Urothelium cell line (cell line): ENCODE measurements around the gene POLG.

ENCODE experiments used
- DNase-seq: peaks from one replicate; pipeline ENCODE4 v3.0.0; 2011; ENCODE audit warnings: low spot score, mixed read lengths
- FAIRE-seq: peaks from 2 replicates; lab custom pipeline; 2011; peaks lifted over from hg19 to GRCh38; lab: Jason Lieb, UNC

The POLG gene

GRCh38 chr15:89328398-89329254 is 6.0 kb downstream of the POLG start:
- FAIRE-seq (no peak), DNase-seq (no peak)

- FAIRE-seq: no peak
- no peak for DNase-seq
Observed at GRCh38 chr15:89327113-89327512, 7.5 kb downstream of the POLG start.

- no peak for DNase-seq
- no peak for FAIRE-seq
Observed at GRCh38 chr15:89326316-89326715, 8.3 kb downstream of the POLG start.

GRCh38 chr15:89325039-89325803 is 9.4 kb downstream of the POLG start:
- no peak for DNase-seq
- no peak for FAIRE-seq

GRCh38 chr15:89323825-89324224 is 10.8 kb downstream of the POLG start:
- no peak for FAIRE-seq

GRCh38 chr15:89322822-89323221 is 11.8 kb downstream of the POLG start:
- DNase-seq: no peak
- FAIRE-seq: no peak

More at GRCh38 chr15:89323825-89324224, 10.8 kb downstream of the POLG start:
- DNase-seq: no peak

GRCh38 chr15:89321521-89322410 is 12.9 kb downstream of the POLG start:
- DNase-seq (no peak), FAIRE-seq (no peak)

- DNase-seq (no peak), FAIRE-seq (no peak)
Observed at GRCh38 chr15:89320200-89320599, 14.4 kb downstream of the POLG start.

- FAIRE-seq (no peak), DNase-seq (no peak)
Observed at GRCh38 chr15:89319678-89320077, 14.9 kb downstream of the POLG start.

- no peak for FAIRE-seq
Observed at GRCh38 chr15:89317186-89317720, 17.4 kb downstream of the POLG start.

GRCh38 chr15:89316504-89316903 is 18.1 kb downstream of the POLG start:
- FAIRE-seq (no peak), DNase-seq (no peak)

More at GRCh38 chr15:89317186-89317720, 17.4 kb downstream of the POLG start:
- no peak for DNase-seq

GRCh38 chr15:89315375-89315929 is 19.2 kb downstream of the POLG start:
- no peak for DNase-seq
- FAIRE-seq: no peak

- FAIRE-seq (no peak), DNase-seq (no peak)
Observed at GRCh38 chr15:89309993-89310392, 24.6 kb downstream of the POLG start.

- no peak for DNase-seq
- no peak for FAIRE-seq
Observed at GRCh38 chr15:89308236-89308635, 26.4 kb downstream of the POLG start.

GRCh38 chr15:89307791-89308190 is 26.8 kb downstream of the POLG start:
- no peak for FAIRE-seq
- no peak for DNase-seq

GRCh38 chr15:89307046-89307587 is 27.5 kb downstream of the POLG start:
- FAIRE-seq (no peak), DNase-seq (no peak)

- FAIRE-seq: no peak
- DNase-seq: no peak
Observed at GRCh38 chr15:89305395-89305794, 29.2 kb downstream of the POLG start.

- no peak for DNase-seq
- FAIRE-seq: no peak
Observed at GRCh38 chr15:89303986-89304385, 30.6 kb downstream of the POLG start.

GRCh38 chr15:89301304-89302089 is 33.1 kb downstream of the POLG start:
- FAIRE-seq (no peak), DNase-seq (no peak)
